ENCODE results near the gene OR2J2.
"Not testable (repeated sequence)": the region's sequence is repeated elsewhere in the genome, so short reads cannot be mapped to it uniquely, and the experiment has no call there.

DNA sequence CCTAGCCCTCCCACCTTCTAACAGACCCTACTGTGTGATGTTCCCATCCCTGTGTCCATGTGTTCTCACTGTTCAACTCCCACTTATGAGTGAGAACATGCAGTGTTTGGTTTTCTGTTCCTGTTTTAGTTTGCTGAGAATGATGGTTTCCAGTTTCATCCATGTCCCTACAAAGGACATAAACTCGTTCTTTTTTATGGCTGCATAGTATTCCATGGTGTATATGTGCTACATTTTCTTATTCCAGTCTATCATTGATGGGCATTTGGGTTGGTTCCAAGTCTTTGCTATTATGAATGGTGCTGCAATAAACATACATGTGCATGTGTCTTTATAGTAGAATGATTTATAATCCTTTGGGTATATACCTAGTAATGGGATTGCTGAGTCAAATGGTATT, 18.0 kb downstream of the OR2J2 start:
- not testable (repeated sequence) for TF ChIP-seq CTCF, POLR2AphosphoS5 (IDR thresholded peaks at IDR 0.05)
